GM18498 (cell line): Measurements from ENCODE around the gene MZT2B.
"Not testable (repeated sequence)": the region's sequence is repeated elsewhere in the genome, so short reads cannot be mapped to it uniquely, and the experiment has no call there.

Source experiments
- ATAC-seq: cut with Tn5 transposase; IDR thresholded peaks from one replicate; pipeline ENCODE4 v1.9.1; 2021; ENCODE audit warnings: mild to moderate bottlenecking, moderate library complexity; ENCODE audit not compliant: unreplicated experiment

Gene MZT2B

DNA sequence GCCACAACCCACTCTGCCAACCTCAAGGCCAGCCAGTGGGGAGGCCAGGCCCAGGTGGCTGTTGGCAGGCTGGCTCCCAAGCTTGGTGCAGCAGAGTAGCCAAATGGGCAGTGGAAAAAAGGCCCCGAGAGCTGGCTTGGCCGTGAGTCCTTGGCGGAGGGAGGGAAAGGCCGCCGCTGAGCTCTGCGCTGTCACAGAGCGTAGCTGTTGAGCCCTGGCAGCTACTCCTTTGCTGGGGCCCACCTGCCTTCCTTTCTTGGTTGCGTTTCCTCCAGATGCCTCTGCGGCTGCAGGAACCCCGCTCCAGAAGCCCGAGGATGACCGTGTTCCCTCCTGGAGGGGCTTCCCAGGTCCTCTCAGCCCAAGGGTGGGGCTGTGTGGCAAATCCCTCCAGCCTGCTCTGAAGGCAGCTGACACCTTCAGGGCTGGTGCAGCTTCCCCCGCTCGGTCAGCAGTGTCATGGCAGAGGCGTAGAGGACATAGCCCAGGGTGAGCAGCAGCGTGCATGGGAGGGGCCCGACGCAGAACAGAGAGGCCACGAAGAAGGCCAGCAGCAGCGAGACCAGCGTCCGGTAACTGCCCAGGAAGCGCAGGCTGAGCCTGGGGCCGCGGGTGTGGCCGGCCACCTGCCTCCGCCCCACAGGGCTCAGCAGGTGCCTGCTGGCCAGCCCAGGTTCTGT lies 29.8 kb upstream of the MZT2B start:
- ATAC-seq = not testable (repeated sequence)

DNA sequence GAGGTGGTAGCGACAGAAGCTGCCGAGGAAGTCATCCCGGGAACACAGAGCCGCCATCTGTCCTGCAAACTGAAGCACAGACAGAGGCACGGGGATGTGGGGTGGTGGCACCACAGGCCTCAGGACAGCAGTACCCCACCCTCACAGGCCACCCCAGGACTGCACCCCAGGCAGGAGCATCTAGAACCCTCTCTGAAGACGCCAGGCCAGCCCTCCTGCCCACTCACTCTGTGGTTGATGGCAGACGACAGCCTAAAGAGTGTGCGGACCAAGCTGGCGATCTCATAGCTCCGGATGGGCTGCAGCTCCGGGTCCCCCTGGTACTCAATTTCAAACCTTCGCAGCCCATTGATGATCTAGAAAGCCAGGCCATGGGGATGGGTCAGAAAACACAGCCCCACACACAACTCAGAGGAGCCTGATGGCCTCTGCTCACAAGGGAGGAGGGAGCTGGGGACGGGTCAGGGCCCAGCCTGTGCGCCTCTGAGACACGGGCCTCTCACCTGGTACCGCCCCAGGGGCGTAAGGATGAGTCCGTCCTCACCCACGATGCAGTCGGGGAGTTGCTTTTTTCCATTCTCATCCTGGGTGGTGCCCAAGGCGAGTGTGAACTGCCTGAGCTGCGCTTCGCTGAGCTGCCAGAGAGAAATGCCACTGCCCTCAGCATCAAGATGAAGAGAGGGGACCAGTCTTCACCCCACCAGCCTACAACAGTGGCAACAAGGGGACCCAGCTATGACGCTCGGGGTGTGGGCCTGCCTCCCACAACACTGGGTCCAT lies 29.1 kb upstream of the MZT2B start:
- ATAC-seq = no peak

DNA sequence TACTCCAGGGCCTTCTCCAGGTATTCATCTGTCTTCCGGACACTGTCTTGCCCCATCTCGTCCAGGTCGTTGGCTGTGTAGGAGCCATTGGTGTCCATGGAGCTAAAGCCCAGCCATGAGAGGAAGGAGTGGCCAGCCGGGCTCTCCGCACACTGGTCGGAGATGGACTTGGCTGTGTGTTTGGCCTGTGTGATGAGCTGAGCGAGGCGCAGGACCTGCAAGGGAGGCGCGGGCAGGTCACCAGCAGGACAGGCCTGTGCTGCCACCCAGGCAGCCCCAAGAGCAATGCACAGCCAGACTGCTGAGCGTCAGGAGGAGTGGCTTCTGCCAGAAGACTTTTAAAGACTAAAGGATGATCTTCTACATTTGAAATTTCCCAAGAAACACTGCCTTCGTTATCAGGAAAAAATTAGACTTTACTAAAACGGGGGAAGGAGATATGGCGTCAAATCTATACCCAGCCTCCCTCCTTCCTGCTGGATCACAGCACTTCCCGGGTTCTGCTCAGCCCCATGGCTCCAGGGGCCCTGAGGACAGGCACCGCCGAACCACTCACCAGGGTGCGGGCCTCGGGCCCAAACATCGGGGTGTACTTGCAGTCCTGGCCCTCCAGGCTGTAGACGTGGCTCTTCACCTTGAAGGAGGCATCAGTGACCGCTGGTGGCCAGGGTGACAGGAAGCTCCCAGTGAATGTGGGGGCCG lies 28.2 kb upstream of the MZT2B start:
- ATAC-seq = not testable (repeated sequence)

DNA sequence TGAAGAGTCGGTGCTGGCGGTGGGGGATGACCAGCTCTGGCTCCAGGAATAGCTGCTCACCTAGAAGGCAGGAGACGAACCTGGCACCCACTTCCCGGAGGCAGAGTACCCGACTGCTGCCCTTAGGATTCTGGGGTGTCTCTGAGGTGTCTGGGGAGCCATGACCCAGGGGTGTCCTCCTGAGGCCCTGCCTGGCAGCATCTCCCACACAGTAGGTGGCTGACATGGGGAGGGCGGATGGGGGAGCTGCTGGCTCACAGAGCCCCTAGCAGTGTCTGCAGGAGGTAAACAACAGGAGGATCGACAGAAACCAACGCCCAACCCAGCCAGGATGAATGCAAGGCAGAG lies 27.7 kb upstream of the MZT2B start:
- not testable (repeated sequence) for ATAC-seq

DNA sequence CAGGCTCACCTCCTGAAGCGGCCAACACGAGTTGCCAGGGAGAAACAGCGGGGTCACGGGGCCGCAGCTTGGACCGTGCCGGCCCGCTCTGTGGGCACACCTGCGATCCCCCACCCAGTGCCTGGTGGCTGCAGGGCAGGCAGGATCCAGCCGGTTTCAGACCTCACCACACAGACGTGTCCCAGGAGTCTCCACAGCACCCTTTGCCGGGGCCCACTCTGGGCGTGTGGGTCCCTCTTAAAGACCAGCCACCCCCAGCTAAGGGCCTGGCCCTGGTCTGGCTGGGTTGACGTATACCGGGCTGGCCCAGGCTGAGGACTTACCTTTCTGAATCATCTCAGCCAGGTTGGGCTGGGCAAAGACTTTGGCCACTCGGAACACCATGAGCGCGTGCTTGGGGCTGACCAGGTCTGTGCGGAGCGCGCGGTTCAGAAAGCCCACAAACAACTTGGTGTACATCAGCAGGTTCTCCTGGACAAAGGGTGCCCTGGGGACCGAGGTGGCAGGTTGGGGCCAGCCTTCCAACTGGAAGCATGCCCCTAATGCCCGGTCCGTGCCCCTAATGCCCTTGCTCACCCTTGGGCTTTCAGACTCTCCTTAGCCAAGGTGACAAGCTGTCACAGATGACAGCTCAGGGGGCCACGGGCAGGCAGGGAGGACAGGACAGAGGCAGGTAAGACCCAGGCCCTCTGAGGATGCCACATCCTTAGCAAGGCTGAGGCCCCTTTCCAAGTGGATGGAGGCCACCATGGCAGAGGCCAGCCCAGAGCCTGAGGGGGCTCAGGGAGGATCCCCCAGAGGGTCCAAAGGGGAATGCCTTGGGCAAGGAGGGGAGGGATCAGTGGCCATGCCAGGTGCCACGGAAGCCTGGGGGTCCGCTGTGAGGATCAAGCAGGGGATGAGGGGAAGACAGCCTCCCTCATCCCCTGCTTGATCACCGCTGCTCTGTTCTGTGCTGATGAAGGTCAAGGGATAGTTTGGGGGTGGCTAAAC lies 27.0 kb upstream of the MZT2B start:
- ATAC-seq = no peak

- not testable (repeated sequence) for ATAC-seq
These were observed 26.0 kb upstream of the MZT2B start for GRCh38 chr2:130155956-130156623.

GRCh38 chr2:130156624-130157004 lies 25.4 kb upstream of the MZT2B start:
- no peak for ATAC-seq

DNA sequence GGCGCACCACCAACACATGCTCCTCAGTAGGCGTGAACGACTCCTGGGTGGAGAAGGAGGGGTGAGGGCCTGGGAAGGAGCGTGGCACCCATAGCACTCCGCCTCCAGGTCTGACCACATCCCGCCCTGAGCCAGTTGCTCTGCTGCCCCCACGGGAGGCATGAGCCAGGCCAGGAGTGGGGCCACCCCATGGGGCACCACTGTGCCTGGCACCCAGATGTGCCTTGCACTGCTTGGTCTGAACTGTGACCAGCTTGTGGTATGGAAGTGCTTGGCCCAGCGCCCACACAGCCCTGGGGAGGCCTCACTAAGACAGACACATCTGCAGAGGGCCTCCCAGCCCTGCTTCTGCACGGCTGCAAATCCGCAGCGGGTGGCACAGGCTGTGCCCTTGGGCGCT lies 24.7 kb upstream of the MZT2B start:
- ATAC-seq = peak; percentile 51

DNA sequence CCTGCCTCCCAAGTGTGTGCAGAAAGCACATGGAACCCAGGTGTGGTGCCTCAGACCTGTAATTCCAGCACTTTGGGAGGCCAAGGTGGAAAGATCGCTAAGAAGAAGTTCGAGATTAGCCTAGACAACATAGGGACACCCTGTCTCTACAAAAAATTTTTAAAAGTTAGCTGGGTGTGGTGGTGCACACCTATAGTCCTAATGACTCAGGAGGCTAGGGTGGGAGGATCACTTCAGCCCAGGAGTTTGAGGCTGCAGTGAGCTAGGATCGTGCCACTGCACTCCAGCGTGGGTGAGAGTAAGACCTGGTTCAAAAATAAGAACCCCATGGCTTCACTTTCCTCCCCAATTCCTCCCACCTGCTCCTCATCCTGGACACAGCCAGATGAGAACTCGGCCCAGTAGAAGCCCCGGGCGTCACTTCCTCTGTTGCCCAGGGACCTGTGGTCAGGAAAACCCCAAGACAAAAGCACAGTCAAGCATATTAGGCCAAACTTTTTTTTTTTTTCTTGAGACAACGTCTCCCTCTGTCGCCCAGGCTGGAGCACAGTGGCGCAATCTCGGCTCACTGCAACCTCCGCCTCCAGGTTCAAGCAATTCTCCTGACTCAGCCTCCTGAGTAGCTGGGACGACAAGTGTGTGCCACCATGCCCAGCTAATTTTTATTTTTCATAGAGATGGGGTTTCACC lies 24.1 kb upstream of the MZT2B start:
- ATAC-seq = peak; percentile 78

DNA sequence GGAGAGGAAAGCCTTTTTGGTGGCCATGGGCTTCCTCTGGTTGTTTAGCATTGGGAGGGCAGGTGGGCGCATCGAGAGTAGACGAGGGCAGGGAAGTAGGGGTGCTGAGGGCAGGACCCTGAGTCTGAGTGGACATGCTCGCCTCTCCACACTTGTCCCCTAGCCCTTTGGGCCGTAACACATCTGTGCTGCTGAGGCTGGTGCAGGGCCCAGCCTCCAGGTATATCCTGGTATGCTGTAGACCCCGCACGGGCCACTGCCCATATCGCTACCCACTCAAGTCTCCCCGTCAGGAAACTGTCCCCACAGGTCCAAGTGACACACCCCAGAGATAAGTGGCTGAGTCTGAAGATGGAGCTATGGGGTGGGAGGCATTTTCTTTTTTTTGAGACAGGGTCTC lies 23.4 kb upstream of the MZT2B start:
- no peak for ATAC-seq

DNA sequence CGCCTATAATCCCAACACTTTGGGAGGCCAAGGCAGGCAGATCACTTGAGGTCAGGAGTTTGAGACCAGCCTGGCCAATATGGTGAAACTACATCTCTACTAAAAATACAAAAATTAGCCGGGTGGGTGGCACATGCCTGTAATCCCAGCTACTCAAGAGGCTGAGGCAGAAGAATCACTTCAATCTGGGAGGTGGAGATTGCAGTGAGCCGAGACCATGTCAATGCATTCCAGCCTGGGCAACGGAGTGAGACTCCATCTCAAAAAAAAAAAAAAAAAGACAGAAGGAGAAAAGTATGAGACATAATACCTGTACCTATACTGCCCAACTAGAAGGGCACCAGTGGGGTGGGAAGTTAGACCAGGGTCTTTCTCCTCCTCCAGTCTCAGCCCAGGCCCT lies 22.7 kb upstream of the MZT2B start:
- ATAC-seq = not testable (repeated sequence)

GRCh38 chr2:130160131-130160530 lies 21.9 kb upstream of the MZT2B start:
- ATAC-seq = no peak

GRCh38 chr2:130160838-130161705 lies 21.0 kb upstream of the MZT2B start:
- not testable (repeated sequence) for ATAC-seq

DNA sequence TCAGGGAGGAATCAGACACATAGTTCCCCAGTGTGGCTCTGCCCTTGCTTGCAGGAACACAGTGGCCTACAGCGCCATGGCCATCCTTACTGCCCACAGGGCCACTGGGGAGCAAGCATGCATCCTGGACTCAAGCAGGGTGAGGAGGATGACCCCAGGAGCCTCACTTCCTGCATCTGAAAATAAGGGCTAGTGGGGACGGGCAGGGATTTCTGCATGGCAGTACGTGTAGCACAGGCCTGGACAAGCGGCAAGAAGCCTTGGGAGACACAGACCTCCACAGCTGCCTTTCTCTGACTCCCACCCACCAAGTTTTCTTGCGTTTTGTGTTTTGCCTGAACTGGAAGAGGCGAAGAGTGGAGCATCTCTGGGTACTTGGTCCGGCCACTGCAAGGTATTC lies 19.6 kb upstream of the MZT2B start:
- not testable (repeated sequence) for ATAC-seq

GRCh38 chr2:130162968-130163367 lies 19.1 kb upstream of the MZT2B start:
- no peak for ATAC-seq

DNA sequence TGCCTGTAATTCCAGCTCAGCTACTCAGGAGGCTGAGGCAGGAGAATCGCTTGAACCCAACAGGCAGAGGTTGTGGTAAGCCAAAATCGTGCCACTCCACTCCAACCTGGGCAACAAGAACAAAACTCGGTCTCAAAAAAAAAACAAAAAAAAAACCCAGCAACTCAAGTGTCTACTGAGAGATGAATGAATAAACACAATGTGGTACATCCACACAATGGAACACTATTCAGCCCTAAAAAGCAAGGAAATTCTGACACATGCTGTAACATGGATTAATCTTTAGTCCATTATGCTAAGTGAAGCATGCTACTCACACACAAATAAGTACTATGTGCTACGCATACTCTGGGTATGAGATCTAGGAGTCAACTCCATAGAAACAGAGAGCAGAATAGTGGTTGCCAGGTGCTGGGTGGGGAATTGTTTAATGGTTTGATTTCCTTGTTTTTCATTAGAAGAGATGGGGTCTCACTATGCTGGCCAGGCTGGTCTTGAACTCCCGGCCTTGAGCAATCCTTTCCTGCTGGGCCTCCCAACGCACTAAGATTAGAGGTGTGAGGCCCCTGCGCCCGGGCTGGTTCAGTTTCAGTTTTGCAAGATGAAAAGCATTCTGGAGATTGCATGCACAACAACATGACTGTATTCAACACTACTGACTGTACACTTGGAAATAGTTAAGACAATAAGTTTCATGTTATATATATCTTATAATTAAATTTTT lies 16.6 kb upstream of the MZT2B start:
- no peak for ATAC-seq

GRCh38 chr2:130166611-130167010 lies 15.5 kb upstream of the MZT2B start:
- not testable (repeated sequence) for ATAC-seq

GRCh38 chr2:130169163-130169562 lies 12.9 kb upstream of the MZT2B start:
- not testable (repeated sequence) for ATAC-seq
